Measurements from ENCODE around the gene TEX36.

TEX36 gene

DNA sequence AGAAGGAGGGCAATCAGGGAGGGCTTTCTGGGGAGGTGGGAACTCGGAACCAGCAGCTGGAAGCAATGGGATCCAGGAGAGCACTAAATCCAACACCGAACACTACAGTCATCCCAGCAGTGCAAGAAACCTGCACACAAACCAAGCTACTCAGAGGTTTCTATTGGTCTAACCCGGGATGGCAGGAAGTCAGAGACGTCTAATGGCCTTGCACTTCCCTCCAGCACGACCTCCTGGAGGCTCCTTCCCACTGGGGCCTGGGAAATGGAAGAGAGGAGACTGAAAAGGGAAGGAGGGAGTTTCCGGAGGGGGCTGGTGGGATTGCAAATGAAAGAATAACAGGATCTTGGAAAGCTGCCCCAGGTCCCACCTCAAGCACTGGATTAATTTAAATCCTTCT, 56.3 kb downstream of the TEX36 start:
- TF ChIP-seq, protein P1, sequence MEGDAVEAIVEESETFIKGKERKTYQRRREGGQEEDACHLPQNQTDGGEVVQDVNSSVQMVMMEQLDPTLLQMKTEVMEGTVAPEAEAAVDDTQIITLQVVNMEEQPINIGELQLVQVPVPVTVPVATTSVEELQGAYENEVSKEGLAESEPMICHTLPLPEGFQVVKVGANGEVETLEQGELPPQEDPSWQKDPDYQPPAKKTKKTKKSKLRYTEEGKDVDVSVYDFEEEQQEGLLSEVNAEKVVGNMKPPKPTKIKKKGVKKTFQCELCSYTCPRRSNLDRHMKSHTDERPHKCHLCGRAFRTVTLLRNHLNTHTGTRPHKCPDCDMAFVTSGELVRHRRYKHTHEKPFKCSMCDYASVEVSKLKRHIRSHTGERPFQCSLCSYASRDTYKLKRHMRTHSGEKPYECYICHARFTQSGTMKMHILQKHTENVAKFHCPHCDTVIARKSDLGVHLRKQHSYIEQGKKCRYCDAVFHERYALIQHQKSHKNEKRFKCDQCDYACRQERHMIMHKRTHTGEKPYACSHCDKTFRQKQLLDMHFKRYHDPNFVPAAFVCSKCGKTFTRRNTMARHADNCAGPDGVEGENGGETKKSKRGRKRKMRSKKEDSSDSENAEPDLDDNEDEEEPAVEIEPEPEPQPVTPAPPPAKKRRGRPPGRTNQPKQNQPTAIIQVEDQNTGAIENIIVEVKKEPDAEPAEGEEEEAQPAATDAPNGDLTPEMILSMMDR (IDR thresholded peaks at IDR 0.05), result no peak

DNA sequence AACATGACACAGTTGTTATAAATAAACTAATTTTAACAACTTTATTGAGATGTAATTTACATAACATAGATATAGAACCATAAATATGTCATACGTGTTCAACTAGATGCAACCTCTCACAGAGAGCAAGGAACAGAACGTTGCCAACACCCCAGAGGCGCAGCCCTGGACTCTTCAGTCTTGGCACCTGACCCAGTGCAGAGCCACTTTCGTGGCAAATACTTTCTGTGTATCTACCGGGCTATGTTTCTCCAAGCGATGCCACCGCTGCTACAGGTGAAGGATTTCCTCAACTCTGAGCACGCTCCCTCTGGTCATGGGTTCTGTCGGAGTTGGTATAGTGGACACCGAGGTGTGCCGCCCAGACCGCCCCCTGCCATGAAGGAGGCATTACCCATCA, 57.4 kb downstream of the TEX36 start:
- TF ChIP-seq, protein P1 (IDR thresholded peaks at IDR 0.05), result no peak

DNA sequence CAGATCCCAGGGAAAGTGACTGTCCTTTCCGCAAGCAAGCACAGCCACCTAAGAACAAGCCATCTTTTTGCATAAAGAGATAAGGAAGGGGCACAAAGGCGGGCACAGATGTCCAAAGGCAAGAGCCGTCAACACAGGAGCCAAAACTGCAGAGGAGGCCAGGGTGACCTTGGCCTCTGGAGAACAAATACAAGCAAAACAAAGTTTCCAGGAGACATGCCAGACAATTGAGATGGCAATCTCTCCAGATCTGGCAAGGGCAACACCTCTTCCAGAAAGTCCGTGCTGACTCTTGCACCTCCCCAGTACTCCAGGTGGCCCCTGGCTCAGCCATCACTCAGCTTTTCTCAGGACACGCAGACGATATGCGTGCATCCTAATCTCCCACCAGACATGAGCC, 58.2 kb downstream of the TEX36 start:
- TF ChIP-seq, protein P1 (IDR thresholded peaks at IDR 0.05), result no peak

DNA sequence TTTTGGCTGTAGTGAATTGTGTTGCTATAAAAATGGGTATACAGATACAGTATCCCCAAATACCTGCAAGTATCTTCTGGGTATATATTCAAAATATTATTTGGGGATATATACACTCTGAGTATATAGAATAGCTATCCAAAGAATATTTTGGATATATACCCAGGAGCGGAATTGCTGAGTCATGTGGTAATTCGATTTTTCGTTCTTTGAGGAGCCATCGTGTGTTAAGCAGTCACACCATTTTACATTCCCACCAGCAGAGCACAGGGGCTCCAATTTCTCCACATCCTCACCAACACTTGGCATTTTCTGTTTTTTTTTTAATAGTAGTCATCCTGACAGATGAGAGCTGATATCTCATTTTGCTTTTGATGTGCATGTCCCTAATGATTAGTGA, 61.9 kb downstream of the TEX36 start:
- TF ChIP-seq, protein P1 (IDR thresholded peaks at IDR 0.05), result no peak

DNA sequence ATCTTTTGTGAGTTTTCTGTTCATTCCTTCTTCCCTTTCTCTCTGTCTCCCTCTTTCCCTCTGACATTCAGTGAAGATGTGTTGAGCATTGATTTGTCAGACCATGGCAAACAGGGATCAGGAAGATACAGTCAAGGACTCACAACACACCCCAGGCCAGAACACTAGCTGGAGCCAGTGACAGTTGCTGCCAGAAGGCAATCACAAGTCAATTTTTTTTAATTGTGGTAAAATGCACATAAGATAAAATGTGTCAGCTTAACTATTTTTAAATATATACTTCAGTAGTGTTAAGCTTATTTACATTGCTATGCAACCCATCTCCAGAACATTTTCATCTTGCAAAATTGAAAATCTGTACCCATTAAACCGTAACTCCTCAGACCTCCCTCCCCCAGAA, 62.6 kb downstream of the TEX36 start:
- TF ChIP-seq, protein P1 (IDR thresholded peaks at IDR 0.05), result no peak

DNA sequence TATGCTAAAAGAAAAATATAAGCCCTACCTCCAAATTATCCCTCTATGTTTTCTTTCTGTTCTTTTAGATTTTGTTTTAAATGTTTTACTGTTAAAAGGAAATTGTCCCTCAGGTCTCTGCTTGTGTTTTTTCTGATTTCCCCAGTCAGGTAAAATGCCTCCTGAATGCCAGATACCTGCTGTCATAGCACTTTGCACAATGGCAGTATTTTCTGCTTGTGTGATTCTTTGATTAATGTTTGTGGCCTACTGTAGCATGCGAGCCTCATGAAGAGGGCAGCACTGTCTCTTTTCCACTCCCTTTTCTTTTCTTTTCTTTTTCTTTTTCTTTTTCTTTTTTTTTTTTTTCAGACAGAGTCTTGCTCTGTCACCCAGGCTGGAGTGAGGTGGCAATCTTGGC, 71.2 kb downstream of the TEX36 start:
- TF ChIP-seq, protein P1 (IDR thresholded peaks at IDR 0.05), result no peak

DNA sequence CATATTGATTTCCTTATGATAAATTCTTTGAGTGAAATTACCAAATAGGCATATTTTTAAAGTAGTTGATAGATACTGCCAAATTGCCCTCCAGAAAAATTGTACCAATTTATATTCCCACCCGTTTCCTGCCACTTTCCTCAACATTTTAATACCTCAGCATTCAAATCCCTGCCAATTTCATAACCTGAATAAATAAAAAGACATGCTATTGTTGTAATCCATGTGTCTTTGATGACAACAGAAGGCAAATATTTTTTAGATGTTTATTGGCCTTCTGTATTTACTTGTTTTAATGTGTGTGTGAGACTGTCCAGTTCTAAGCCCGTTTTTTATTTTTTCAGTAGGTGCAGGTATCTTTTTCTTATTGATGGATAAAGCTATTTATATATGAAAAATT, 71.7 kb downstream of the TEX36 start:
- TF ChIP-seq, protein P1 (IDR thresholded peaks at IDR 0.05), result no peak

DNA sequence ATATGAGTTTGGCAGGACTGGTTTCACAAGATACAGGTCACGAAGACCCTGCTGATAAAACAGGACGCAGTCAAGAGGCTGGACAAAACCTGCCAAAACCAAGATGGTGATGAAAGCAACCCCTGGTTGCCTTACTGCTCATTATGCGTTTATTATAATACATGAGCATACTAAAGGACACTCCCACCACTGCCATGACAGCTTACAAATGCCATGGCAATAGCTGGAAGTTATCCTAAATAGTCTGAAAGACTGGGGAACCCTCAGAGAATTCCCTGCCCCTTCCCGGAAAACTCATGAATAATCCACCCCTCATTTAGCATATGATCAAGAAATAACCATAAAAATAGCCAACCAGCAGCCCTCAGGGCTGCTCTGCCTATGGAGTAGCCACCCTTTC, 73.1 kb downstream of the TEX36 start:
- TF ChIP-seq, protein P1 (IDR thresholded peaks at IDR 0.05), result no peak

All from LNCAP (cell line).